Kidney capillary endothelial cell (primary cell): Measurements from ENCODE around the gene ASMT.
A peak's percentile ranks its signal among the peaks of the same experiment; 100 is the strongest.
"Not testable (repeated sequence)": the region's sequence is repeated elsewhere in the genome, so short reads cannot be mapped to it uniquely, and the experiment has no call there.

ENCODE experiments used
- DNase-seq: peaks from one replicate; pipeline ENCODE4 v3.0.0-alpha.2; 2018; ENCODE audit warnings: low spot score

Gene ASMT

GRCh38 chrX:1652011-1652811, 37.4 kb downstream of the ASMT start:
- peak; percentile 44 for DNase-seq

GRCh38 chrX:1656379-1656778, 41.5 kb downstream of the ASMT start:
- DNase-seq: no peak

GRCh38 chrX:1657367-1658070, 42.7 kb downstream of the ASMT start:
- DNase-seq: no peak

GRCh38 chrX:1658071-1658491, 43.2 kb downstream of the ASMT start:
- DNase-seq: no peak

GRCh38 chrX:1659664-1660461, 45.0 kb downstream of the ASMT start:
- DNase-seq: no peak

GRCh38 chrX:1661048-1661921, 46.4 kb downstream of the ASMT start:
- no peak for DNase-seq

- DNase-seq: no peak
These were observed 47.0 kb downstream of the ASMT start for GRCh38 chrX:1661922-1662221.

- DNase-seq: no peak
These were observed 52.7 kb downstream of the ASMT start for GRCh38 chrX:1667566-1667965.

- DNase-seq: peak; percentile 31
These were observed 58.5 kb downstream of the ASMT start for GRCh38 chrX:1673337-1673736.

GRCh38 chrX:1676866-1677265, 62.0 kb downstream of the ASMT start:
- DNase-seq: no peak

- no peak for DNase-seq
These were observed 64.4 kb downstream of the ASMT start for GRCh38 chrX:1679238-1679637.

GRCh38 chrX:1681439-1681838, 66.6 kb downstream of the ASMT start:
- DNase-seq: no peak

GRCh38 chrX:1681856-1682255, 67.0 kb downstream of the ASMT start:
- DNase-seq: not testable (repeated sequence)

- DNase-seq: not testable (repeated sequence)
These were observed 67.6 kb downstream of the ASMT start for GRCh38 chrX:1682501-1682900.

GRCh38 chrX:1684883-1685282, 70.0 kb downstream of the ASMT start:
- not testable (repeated sequence) for DNase-seq

- not testable (repeated sequence) for DNase-seq
These were observed 70.6 kb downstream of the ASMT start for GRCh38 chrX:1685444-1685880.

- no peak for DNase-seq
These were observed 71.8 kb downstream of the ASMT start for GRCh38 chrX:1686642-1687041.
